Cardiac muscle cell (in vitro differentiated cells and primary cell): ENCODE results near the gene GTF2H1. TPM values are rescaled to one million over a fixed set of nuclear protein-coding genes. Genes with fewer than 3 reads are reported as not detected.

Experiments
- DNase-seq, 2 donors: peaks; one replicate each; pipeline versions ENCODE4 v3.0.0 to v3.0.0-alpha.2; 2010 to 2017; ENCODE audit warnings: low read depth in 1 of 2, low spot score in 1 of 2
- H3K27ac ChIP-seq: fragments of 200-600 bp; sonication (generic); 2 replicates; pipeline ENCODE4 v1.5.1; 2016
- H3K27me3 ChIP-seq: fragments of 200-600 bp; sonication (generic); 2 replicates; pipeline ENCODE4 v1.6.0; 2016; ENCODE audit warnings: control low read depth
- H3K36me3 ChIP-seq: fragments of 200-600 bp; sonication (generic); 2 replicates; pipeline ENCODE4 v1.5.1; 2016; ENCODE audit warnings: control low read depth
- H3K4me1 ChIP-seq: fragments of 200-600 bp; sonication (generic); 2 replicates; pipeline ENCODE4 v1.8.1; 2017; ENCODE audit warnings: low read depth, mild to moderate bottlenecking, mixed run types
- H3K4me3 ChIP-seq: fragments of 200-600 bp; sonication (generic); 2 replicates; pipeline ENCODE4 v1.5.1; 2016; ENCODE audit warnings: mild to moderate bottlenecking
- H3K9me3 ChIP-seq: fragments of 200-600 bp; sonication (generic); 2 replicates; pipeline ENCODE4 v1.5.1; 2017; ENCODE audit warnings: low read depth, mild to moderate bottlenecking, control low read depth
- CTCF ChIP-seq: IDR thresholded peaks from 2 replicates; pipeline ENCODE4 v1.5.1; 2012; ENCODE audit warnings: low read depth, mild to moderate bottlenecking, low read length
- polyA plus RNA-seq: library from polyadenylated mRNA; unstranded; fragments of >200 nt; fragmentation: Nextera tagmentation; extraction: Ambion mirVana; gene quantifications from 2 replicates; pipeline ENCODE4 v1.2.1, GENCODE V29; 2016
- total RNA-seq: library from RNA; depleted of rRNA; stranded (reverse); fragments of >200 nt; gene quantifications from 2 replicates; pipeline ENCODE4 v1.2.3, GENCODE V29; 2016

Gene GTF2H1
- total and polyA plus RNA-seq, 2 experiments from 2014 or later: 24.6 to 25.8 TPM

GRCh38 chr11:18416459-18416858 lies 94.1 kb downstream of the GTF2H1 start:
- Histone ChIP-seq H3K9me3 (no peaks in the 10 kb centered on the region), H3K36me3 (no peaks in the 10 kb centered on the region), H3K4me3 (no peak overlapping the region), H3K27me3 (no peaks in the 10 kb centered on the region), H3K4me1 (no peaks in the 10 kb centered on the region), H3K27ac (no peak overlapping the region)
- DNase-seq: no peak
- no peak for TF ChIP-seq CTCF

Other genes starting within 250 kb of the GTF2H1 start
- 11.3 and 15.1 TPM in 2 replicates for gene SAAL1, start 216.5 kb upstream of the GTF2H1 start, total RNA-seq
- gene SAAL1, start 216.5 kb upstream of the GTF2H1 start, polyA plus RNA-seq: 18.2 and 21.3 TPM in 2 replicates
- gene MRGPRX3, start 190.0 kb upstream of the GTF2H1 start, total RNA-seq: not detected in 2 replicates
- gene MRGPRX3, start 190.0 kb upstream of the GTF2H1 start, polyA plus RNA-seq: not detected in 2 replicates
- gene MRGPRX4, start 149.7 kb upstream of the GTF2H1 start, total RNA-seq: not detected in 2 replicates
- not detected in 2 replicates for gene MRGPRX4, start 149.7 kb upstream of the GTF2H1 start, polyA plus RNA-seq
- gene SAA4, start 85.8 kb upstream of the GTF2H1 start, total RNA-seq: not detected in 2 replicates
- 0.20 TPM in 1 of 2 replicates, not detected in the other for gene SAA4, start 85.8 kb upstream of the GTF2H1 start, polyA plus RNA-seq
- 0.14 TPM in 1 of 2 replicates, not detected in the other for gene SAA2, start 73.9 kb upstream of the GTF2H1 start, total RNA-seq
- gene SAA2, start 73.9 kb upstream of the GTF2H1 start, polyA plus RNA-seq: 0.29 and 0.45 TPM in 2 replicates
- gene SAA1, start 56.3 kb upstream of the GTF2H1 start, total RNA-seq: 0.70 TPM in 1 of 2 replicates, not detected in the other
- 0.31 and 2.3 TPM in 2 replicates for gene SAA1, start 56.3 kb upstream of the GTF2H1 start, polyA plus RNA-seq
- gene HPS5, start 427 bp upstream of the GTF2H1 start, total RNA-seq: 7.3 and 10.3 TPM in 2 replicates
- gene HPS5, start 427 bp upstream of the GTF2H1 start, polyA plus RNA-seq: 9.5 and 12.1 TPM in 2 replicates
- gene LDHA, start 72.0 kb downstream of the GTF2H1 start, total RNA-seq: 1,055 and 1,613 TPM in 2 replicates
- gene LDHA, start 72.0 kb downstream of the GTF2H1 start, polyA plus RNA-seq: 3,082 and 3,925 TPM in 2 replicates
- not detected in 2 replicates for gene LDHC, start 89.8 kb downstream of the GTF2H1 start, total RNA-seq
- not detected in 2 replicates for gene LDHC, start 89.8 kb downstream of the GTF2H1 start, polyA plus RNA-seq
- gene LDHAL6A, start 133.3 kb downstream of the GTF2H1 start, total RNA-seq: not detected in 2 replicates
- 0.12 TPM in 1 of 2 replicates, not detected in the other for gene LDHAL6A, start 133.3 kb downstream of the GTF2H1 start, polyA plus RNA-seq
- gene TSG101, start 204.4 kb downstream of the GTF2H1 start, total RNA-seq: 110 and 117 TPM in 2 replicates
- 151 and 152 TPM in 2 replicates for gene TSG101, start 204.4 kb downstream of the GTF2H1 start, polyA plus RNA-seq